ENCODE data around the gene SRSF10. TPM values are rescaled to one million over a fixed set of nuclear protein-coding genes. Genes with fewer than 3 reads are reported as not detected.
"Not testable (repeated sequence)": the region's sequence is repeated elsewhere in the genome, so short reads cannot be mapped to it uniquely, and the experiment has no call there.

SRSF10 gene
- total and polyA plus RNA-seq, 7 donors = 42.6 to 105 (median 80.6) TPM

- Histone ChIP-seq H3K9me3 (no peaks in the 10 kb centered on the region), H3K27me3 (no peaks in the 10 kb centered on the region), H3K36me3 (peaks cover 0 to 20% (median 0%) of the 10 kb centered on the region in 4 donors), H3K27ac (peak within 1 kb of the TSS; percentile 98 to 100 (median 98)), H3K4me1 (peaks cover 0 to 45% (median 34%) of the 10 kb centered on the region in 4 donors), H3K4me3 (peak within 1 kb of the TSS; percentile 72 to 89 (median 84))
- TF ChIP-seq POLR2AphosphoS5 (IDR thresholded peaks at IDR 0.05) (peak; percentile 97 to 98 (median 98)), EP300 (IDR thresholded peaks at IDR 0.05) (no peak), POLR2A (IDR thresholded peaks at IDR 0.05) (peak; percentile 93)
- DNase-seq = peak; percentile 99
- intact Hi-C loops (cut with DNase I) = loop anchor here (1.0 to 5.0 kb wide), 4 partner anchors 39 to 157 kb away; partner anchors contain the start of genes GALE and MYOM3
- 0 to 1% methylated on average over 84 of the region's 84 CpGs for WGBS, 2 donors
Observed at GRCh38 chr1:23959461-23960290, 20.5 kb downstream of the SRSF10 start, which contains the start of gene PNRC2. Gene PNRC2, plus strand, starts transcription at chr1:23959828. Its CDS starts 1,630 bp downstream, at chr1:23961458.

- intact Hi-C loops (cut with DNase I) = loop anchor here (1.0 to 5.0 kb wide), 4 partner anchors 38 to 157 kb away; partner anchors contain the start of genes GALE and MYOM3
- no peaks in the 10 kb centered on the region for H3K9me3 ChIP-seq
- peak; percentile 93 for DNase-seq
- H3K36me3 ChIP-seq = peaks cover 0 to 19% (median 0%) of the 10 kb centered on the region in 4 donors
- WGBS, 2 donors = 0 to 1% methylated on average over 30 of the region's 30 CpGs
- peak overlapping the region; percentile 98 to 100 (median 98) for H3K27ac ChIP-seq
- H3K4me3 ChIP-seq = peak overlapping the region; percentile 47 to 89 (median 78)
- no peaks in the 10 kb centered on the region for H3K27me3 ChIP-seq
- no peak for TF ChIP-seq EP300 (IDR thresholded peaks at IDR 0.05)
- peak in 3 of 4 experiments; percentile 13 to 25 (median 14) for TF ChIP-seq CTCF (IDR thresholded peaks at IDR 0.05)
- TF ChIP-seq POLR2A (IDR thresholded peaks at IDR 0.05) = peak in 1 of 2 donors; percentile 9
- peak; percentile 33 to 80 (median 50) for TF ChIP-seq POLR2AphosphoS5 (IDR thresholded peaks at IDR 0.05)
- peaks cover 0 to 38% (median 26%) of the 10 kb centered on the region in 4 donors for H3K4me1 ChIP-seq
Observed at GRCh38 chr1:23958810-23959460, 21.2 kb downstream of the SRSF10 start.

- Histone ChIP-seq H3K27ac (peak overlapping the region; percentile 98 to 100 (median 98)), H3K4me3 (peak overlapping the region in 3 of 4 donors; percentile 72 to 89 (median 84)), H3K36me3 (peaks cover 0 to 12% (median 0%) of the 10 kb centered on the region in 4 donors), H3K4me1 (peaks cover 0 to 31% (median 19%) of the 10 kb centered on the region in 4 donors)
- H3K27me3 ChIP-seq, H3K9me3 ChIP-seq, DNase-seq: not testable (repeated sequence)
- 21 to 44% methylated on average over 19 of the region's 19 CpGs for WGBS, 2 donors
- intact Hi-C loops (cut with DNase I) = loop anchor here (2.0 to 5.0 kb wide), 3 partner anchors 37 to 156 kb away; partner anchors contain the start of gene GALE
Observed at GRCh38 chr1:23958040-23958809, 21.9 kb downstream of the SRSF10 start.

- peaks cover 0 to 28% (median 18%) of the 10 kb centered on the region in 4 donors for H3K4me1 ChIP-seq
- H3K27ac ChIP-seq = peak overlapping the region in 3 of 4 donors; percentile 98 to 100 (median 98)
- intact Hi-C loops (cut with DNase I) = loop anchor here (5.0 kb wide), 1 partner anchor 155 kb away; the partner anchor contains the start of gene GALE
Observed at GRCh38 chr1:23957096-23957495, 23.0 kb downstream of the SRSF10 start.

More at GRCh38 chr1:23957096-23957495, 23.0 kb downstream of the SRSF10 start:
- H3K4me3 ChIP-seq = no peak overlapping the region
- no peaks in the 10 kb centered on the region for H3K27me3 ChIP-seq
- H3K36me3 ChIP-seq = peaks cover 0 to 9% (median 0%) of the 10 kb centered on the region in 4 donors
- H3K9me3 ChIP-seq = no peaks in the 10 kb centered on the region
- TF ChIP-seq CTCF (IDR thresholded peaks at IDR 0.05) = no peak
- TF ChIP-seq POLR2A (IDR thresholded peaks at IDR 0.05) = no peak
- TF ChIP-seq EP300 (IDR thresholded peaks at IDR 0.05) = no peak
- TF ChIP-seq POLR2AphosphoS5 (IDR thresholded peaks at IDR 0.05) = no peak
- WGBS, 2 donors = 18 to 65% methylated on average over 7 of the region's 7 CpGs
- DNase-seq = no peak
